Measurements from ENCODE around the gene GPANK1. TPM values are rescaled to one million over a fixed set of nuclear protein-coding genes. Genes with fewer than 3 reads are reported as not detected.

GPANK1 gene
- total RNA-seq, 1 donor from 2014 or later, result 19.2 TPM

- Histone ChIP-seq H3K9me3 (replicated peaks) (no peaks in the 10 kb centered on the region), H3K4me1 (peaks cover 31% of the 10 kb centered on the region), H3K4me3 (peak overlapping the region; percentile 89), H3K27me3 (ENCODE audit: low read depth) (no peaks in the 10 kb centered on the region), H3K36me3 (peaks cover 37% of the 10 kb centered on the region), H3K27ac (replicated peaks) (peak overlapping the region; percentile 96)
- no peak for DNase-seq
- intact Hi-C loops (cut with micrococcal nuclease), result no loop called here
- TF ChIP-seq CTCF (IDR thresholded peaks at IDR 0.05; ENCODE audit: borderline replicate concordance), result no peak
These were observed 43.4 kb downstream of the GPANK1 start for GRCh38 chr6:31621320-31621939.

- H3K4me1 ChIP-seq, result peaks cover 31% of the 10 kb centered on the region
- intact Hi-C loops (cut with micrococcal nuclease), result no loop called here
- no peak for TF ChIP-seq CTCF (IDR thresholded peaks at IDR 0.05; ENCODE audit: borderline replicate concordance)
- no peaks in the 10 kb centered on the region for H3K9me3 ChIP-seq (replicated peaks)
- H3K27ac ChIP-seq (replicated peaks), result peak within 1 kb of the TSS; percentile 96
- peak; percentile 93 for DNase-seq
- H3K27me3 ChIP-seq (ENCODE audit: low read depth), result no peaks in the 10 kb centered on the region
- H3K36me3 ChIP-seq, result peaks cover 30% of the 10 kb centered on the region
- peak within 1 kb of the TSS; percentile 89 for H3K4me3 ChIP-seq
These were observed 44.0 kb downstream of the GPANK1 start, which contains the start of gene PRRC2A for GRCh38 chr6:31620586-31621319. Gene PRRC2A (plus strand): TSS chr6:31620715. CDS start chr6:31622790, 2,075 bp downstream.

GRCh38 chr6:31619805-31620585 lies 44.8 kb downstream of the GPANK1 start:
- peak overlapping the region; percentile 89 for H3K4me3 ChIP-seq
- intact Hi-C loops (cut with micrococcal nuclease), result no loop called here
- DNase-seq, result peak; percentile 98

GRCh38 chr6:31617010-31617409 lies 47.8 kb downstream of the GPANK1 start:
- H3K9me3 ChIP-seq (replicated peaks), result no peaks in the 10 kb centered on the region
- peaks cover 20% of the 10 kb centered on the region for H3K4me1 ChIP-seq
- DNase-seq, result no peak
- no peak overlapping the region for H3K27ac ChIP-seq (replicated peaks)
- H3K36me3 ChIP-seq, result no peaks in the 10 kb centered on the region
- no peak for TF ChIP-seq CTCF (IDR thresholded peaks at IDR 0.05; ENCODE audit: borderline replicate concordance)
- intact Hi-C loops (cut with micrococcal nuclease), result no loop called here
- no peaks in the 10 kb centered on the region for H3K27me3 ChIP-seq (ENCODE audit: low read depth)
- no peak overlapping the region for H3K4me3 ChIP-seq

More at GRCh38 chr6:31619805-31620585, 44.8 kb downstream of the GPANK1 start:
- Histone ChIP-seq H3K36me3 (peaks cover 22% of the 10 kb centered on the region), H3K27ac (replicated peaks) (peak overlapping the region; percentile 96), H3K27me3 (ENCODE audit: low read depth) (no peaks in the 10 kb centered on the region), H3K9me3 (replicated peaks) (no peaks in the 10 kb centered on the region), H3K4me1 (peaks cover 31% of the 10 kb centered on the region)
- TF ChIP-seq CTCF (IDR thresholded peaks at IDR 0.05; ENCODE audit: borderline replicate concordance), result no peak

- Histone ChIP-seq H3K9me3 (replicated peaks) (no peaks in the 10 kb centered on the region), H3K27me3 (ENCODE audit: low read depth) (no peaks in the 10 kb centered on the region), H3K4me3 (peak overlapping the region; percentile 44), H3K27ac (replicated peaks) (peak overlapping the region; percentile 33), H3K4me1 (peaks cover 8% of the 10 kb centered on the region), H3K36me3 (no peaks in the 10 kb centered on the region)
- no peak for DNase-seq
- TF ChIP-seq CTCF (IDR thresholded peaks at IDR 0.05; ENCODE audit: borderline replicate concordance), result no peak
- intact Hi-C loops (cut with micrococcal nuclease), result no loop called here
These were observed 49.0 kb downstream of the GPANK1 start for GRCh38 chr6:31615748-31616147.
